Activated CD8-positive, alpha-beta T cell treated with anti-CD3 and anti-CD28 coated beads, Interleukin-2, amount 10 ng/mL, durations not matched to agents 7 days and 5 days (primary cell): ENCODE data around the gene FCHO2. TPM values are rescaled to one million over a fixed set of nuclear protein-coding genes. Genes with fewer than 3 reads are reported as not detected.
"Not testable (repeated sequence)": the region's sequence is repeated elsewhere in the genome, so short reads cannot be mapped to it uniquely, and the experiment has no call there.

Experiments
- ATAC-seq: fragments of 150-1000 bp; cut with Tn5 transposase; one replicate; pipeline ENCODE4 v1.10.0; 2021; ENCODE audit warnings: moderate library complexity
- CTCF ChIA-PET: fragments of 350-600 bp; sonication (Branson Sonifier 250); formaldehyde crosslinking; loops from one replicate; lab custom pipeline; 2021; ENCODE audit warnings: antibody characterized with exemption; lab: Charles Lee
- POLR2A ChIA-PET: fragments of 350-600 bp; sonication (Branson Sonifier 250); formaldehyde crosslinking; loops from one replicate; lab custom pipeline; 2021; ENCODE audit warnings: antibody characterized with exemption; lab: Charles Lee
- DNase-seq: peaks from one replicate; pipeline ENCODE4 v3.0.0-alpha.2; 2020
- H3K27ac Mint-ChIP-seq: one replicate; pipeline ENCODE4 v1.8.0; 2021; ENCODE audit warnings: mild to moderate bottlenecking, mixed read lengths
- H3K27me3 Mint-ChIP-seq: one replicate; pipeline ENCODE4 v1.8.0; 2021; ENCODE audit warnings: low read depth, mixed read lengths
- H3K36me3 Mint-ChIP-seq: one replicate; pipeline ENCODE4 v1.8.0; 2021; ENCODE audit warnings: low read depth, mixed read lengths
- H3K4me1 Mint-ChIP-seq: one replicate; pipeline ENCODE4 v1.8.0; 2021; ENCODE audit warnings: low read depth, mixed read lengths
- H3K4me3 Mint-ChIP-seq: one replicate; pipeline ENCODE4 v1.8.0; 2021; ENCODE audit warnings: mild to moderate bottlenecking, mixed read lengths
- H3K9me3 Mint-ChIP-seq: one replicate; pipeline ENCODE4 v1.8.0; 2022; ENCODE audit warnings: mixed read lengths; ENCODE audit not compliant: insufficient read depth
- total RNA-seq, 2 experiments: library from RNA; stranded (reverse); gene quantifications; one replicate each; pipeline ENCODE4 v1.2.3, GENCODE V29; 2021

Gene FCHO2
- total RNA-seq, 2 experiments from 2014 or later = 0.34 to 0.47 TPM

- ChIA-PET POLR2A (no interaction called here), CTCF (interaction anchor here (2.1 kb wide), 1 partner anchor 259 kb away, joined by 6 read pairs; no protein-coding TSS in a partner anchor)
- Mint-ChIP-seq H3K27me3 (peaks cover 46% of the 10 kb centered on the region), H3K36me3 (no peaks in the 10 kb centered on the region), H3K27ac (no peak overlapping the region), H3K9me3 (no peaks in the 10 kb centered on the region), H3K4me3 (no peak overlapping the region), H3K4me1 (peaks cover 16% of the 10 kb centered on the region)
- ATAC-seq (no peak), DNase-seq (no peak)
Measured at GRCh38 chr5:72957337-72957736, 1.5 kb downstream of the FCHO2 start.

GRCh38 chr5:72959257-72959656 lies 3.4 kb downstream of the FCHO2 start:
- peaks cover 40% of the 10 kb centered on the region for H3K27me3 Mint-ChIP-seq
- no peaks in the 10 kb centered on the region for H3K9me3 Mint-ChIP-seq
- ChIA-PET POLR2A (no interaction called here), CTCF (interaction anchor here (0.7 kb wide), 2 partner anchors 110 to 257 kb away, joined by 3 to 4 read pairs; no protein-coding TSS in a partner anchor)
- no peak overlapping the region for H3K27ac Mint-ChIP-seq
- H3K4me1 Mint-ChIP-seq = peaks cover 16% of the 10 kb centered on the region
- no peak overlapping the region for H3K4me3 Mint-ChIP-seq
- DNase-seq (no peak), ATAC-seq (no peak)
- no peaks in the 10 kb centered on the region for H3K36me3 Mint-ChIP-seq

GRCh38 chr5:72974481-72974880 lies 18.6 kb downstream of the FCHO2 start:
- peaks cover 14% of the 10 kb centered on the region for H3K27me3 Mint-ChIP-seq
- H3K4me3 Mint-ChIP-seq, H3K4me1 Mint-ChIP-seq, H3K27ac Mint-ChIP-seq, H3K36me3 Mint-ChIP-seq, ATAC-seq, POLR2A ChIA-PET, H3K9me3 Mint-ChIP-seq, CTCF ChIA-PET, DNase-seq: not testable (repeated sequence)

GRCh38 chr5:72976810-72977209 lies 21.0 kb downstream of the FCHO2 start:
- POLR2A ChIA-PET, H3K9me3 Mint-ChIP-seq, H3K27ac Mint-ChIP-seq, DNase-seq, H3K36me3 Mint-ChIP-seq, ATAC-seq, H3K4me3 Mint-ChIP-seq, H3K4me1 Mint-ChIP-seq, CTCF ChIA-PET: not testable (repeated sequence)
- H3K27me3 Mint-ChIP-seq = peaks cover 11% of the 10 kb centered on the region

DNA sequence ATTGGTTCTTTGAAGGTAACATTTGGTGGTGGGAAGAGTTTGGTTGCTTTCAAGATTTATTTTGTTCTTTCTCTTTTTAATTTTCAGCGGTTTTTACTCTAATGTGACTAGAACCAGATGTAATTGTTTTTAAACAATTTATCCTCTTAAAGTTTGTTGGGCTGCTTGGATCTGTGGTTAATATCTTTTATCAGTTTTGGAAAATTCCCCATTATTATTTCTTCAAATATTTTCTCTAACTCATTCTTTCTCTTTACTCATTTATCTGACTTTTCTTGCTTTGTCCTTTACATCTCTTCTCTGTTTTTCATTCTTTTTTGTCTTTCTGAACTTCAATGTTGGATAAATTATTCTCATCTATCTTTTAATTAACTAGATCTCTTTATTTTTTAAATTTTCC lies 29.9 kb downstream of the FCHO2 start:
- ChIA-PET CTCF (no interaction called here), POLR2A (no interaction called here)
- no peak overlapping the region for H3K4me3 Mint-ChIP-seq
- ATAC-seq (no peak), DNase-seq (no peak)
- peaks cover 2% of the 10 kb centered on the region for H3K27me3 Mint-ChIP-seq
- no peak overlapping the region for H3K27ac Mint-ChIP-seq
- no peaks in the 10 kb centered on the region for H3K4me1 Mint-ChIP-seq
- no peaks in the 10 kb centered on the region for H3K36me3 Mint-ChIP-seq
- H3K9me3 Mint-ChIP-seq = no peaks in the 10 kb centered on the region

- CTCF ChIA-PET = no interaction called here
- H3K9me3 Mint-ChIP-seq = no peaks in the 10 kb centered on the region
- POLR2A ChIA-PET = no interaction called here
- peaks cover 2% of the 10 kb centered on the region for H3K4me1 Mint-ChIP-seq
- no peak overlapping the region for H3K4me3 Mint-ChIP-seq
- peaks cover 8% of the 10 kb centered on the region for H3K27me3 Mint-ChIP-seq
- H3K27ac Mint-ChIP-seq = no peak overlapping the region
- DNase-seq (no peak), ATAC-seq (no peak)
- H3K36me3 Mint-ChIP-seq = no peaks in the 10 kb centered on the region
Measured at GRCh38 chr5:72988769-72989168, 32.9 kb downstream of the FCHO2 start.

- Mint-ChIP-seq H3K9me3 (no peaks in the 10 kb centered on the region), H3K4me1 (peaks cover 2% of the 10 kb centered on the region), H3K36me3 (no peaks in the 10 kb centered on the region), H3K4me3 (no peak overlapping the region), H3K27ac (no peak overlapping the region), H3K27me3 (peaks cover 9% of the 10 kb centered on the region)
- CTCF ChIA-PET = interaction anchor here (0.7 kb wide), 1 partner anchor 172 kb away, joined by 3 read pairs; no protein-coding TSS in a partner anchor
- ATAC-seq (peak; percentile 30), DNase-seq (no peak)
- POLR2A ChIA-PET = no interaction called here
Measured at GRCh38 chr5:72991394-72991793, 35.6 kb downstream of the FCHO2 start.

GRCh38 chr5:72994578-72994977 lies 38.7 kb downstream of the FCHO2 start:
- no peak for DNase-seq
- no peak for ATAC-seq
- ChIA-PET POLR2A (no interaction called here), CTCF (no interaction called here)
- Mint-ChIP-seq H3K9me3 (no peaks in the 10 kb centered on the region), H3K27me3 (peaks cover 9% of the 10 kb centered on the region), H3K4me3 (no peak overlapping the region), H3K36me3 (no peaks in the 10 kb centered on the region), H3K4me1 (peaks cover 2% of the 10 kb centered on the region), H3K27ac (no peak overlapping the region)

- Mint-ChIP-seq H3K4me3 (no peak overlapping the region), H3K27me3 (peaks cover 9% of the 10 kb centered on the region), H3K4me1 (no peaks in the 10 kb centered on the region), H3K9me3 (no peaks in the 10 kb centered on the region), H3K27ac (no peak overlapping the region), H3K36me3 (no peaks in the 10 kb centered on the region)
- DNase-seq (no peak), ATAC-seq (no peak)
- ChIA-PET POLR2A (no interaction called here), CTCF (no interaction called here)
Measured at GRCh38 chr5:72996632-72997031, 40.8 kb downstream of the FCHO2 start.

DNA sequence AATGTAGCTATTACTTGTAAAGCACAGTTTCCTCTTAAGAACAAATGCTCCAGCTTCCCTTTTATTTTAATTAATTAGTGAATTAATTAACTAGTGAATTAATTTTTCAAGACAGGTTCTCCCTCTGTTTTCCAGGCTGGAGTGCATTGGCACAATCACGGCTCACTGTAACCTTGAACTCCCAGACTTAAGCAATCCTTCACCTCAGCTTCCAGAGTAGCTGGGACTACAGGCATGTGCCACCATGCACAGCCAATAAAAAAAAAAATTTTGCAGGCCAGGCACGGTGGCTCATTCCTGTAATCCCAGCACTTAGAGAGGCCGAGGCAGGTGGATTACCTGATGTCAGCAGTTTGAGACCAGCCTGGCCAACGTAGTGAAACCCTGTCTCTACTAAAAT lies 44.1 kb downstream of the FCHO2 start:
- ChIA-PET CTCF (no interaction called here), POLR2A (no interaction called here)
- Mint-ChIP-seq H3K36me3 (no peaks in the 10 kb centered on the region), H3K9me3 (no peaks in the 10 kb centered on the region), H3K27me3 (no peaks in the 10 kb centered on the region), H3K4me3 (no peak overlapping the region), H3K4me1 (no peaks in the 10 kb centered on the region), H3K27ac (no peak overlapping the region)
- DNase-seq = no peak
- ATAC-seq = no peak

GRCh38 chr5:73005886-73006285 lies 50.0 kb downstream of the FCHO2 start:
- no peak for ATAC-seq
- Mint-ChIP-seq H3K27ac (no peak overlapping the region), H3K27me3 (no peaks in the 10 kb centered on the region), H3K36me3 (no peaks in the 10 kb centered on the region), H3K9me3 (no peaks in the 10 kb centered on the region), H3K4me3 (no peak overlapping the region), H3K4me1 (no peaks in the 10 kb centered on the region)
- no peak for DNase-seq
- ChIA-PET CTCF (no interaction called here), POLR2A (no interaction called here)

- Mint-ChIP-seq H3K27me3 (no peaks in the 10 kb centered on the region), H3K4me1 (no peaks in the 10 kb centered on the region), H3K4me3 (no peak overlapping the region), H3K27ac (no peak overlapping the region), H3K36me3 (no peaks in the 10 kb centered on the region), H3K9me3 (no peaks in the 10 kb centered on the region)
- DNase-seq = no peak
- CTCF ChIA-PET = no interaction called here
- POLR2A ChIA-PET = no interaction called here
- no peak for ATAC-seq
Measured at GRCh38 chr5:73007051-73007450, 51.2 kb downstream of the FCHO2 start.

DNA sequence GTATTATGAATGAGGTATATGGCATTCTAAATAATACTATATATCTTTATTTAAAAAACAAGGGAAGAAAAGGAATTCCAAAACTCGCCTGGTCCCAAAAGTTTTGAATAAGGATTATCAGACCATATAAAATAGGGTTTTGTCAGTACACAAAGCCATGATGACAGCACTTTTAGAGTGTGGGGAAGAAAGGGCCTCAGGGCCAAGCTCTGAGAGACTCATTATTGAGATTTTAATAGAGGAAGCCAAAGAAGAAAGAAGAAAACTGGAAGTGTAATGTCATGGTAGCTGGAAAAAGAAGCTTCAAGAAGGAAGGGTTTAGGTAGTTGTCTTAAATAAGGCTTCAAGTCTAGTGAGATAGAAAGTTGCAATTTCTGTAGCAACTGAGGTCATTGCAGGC lies 53.0 kb downstream of the FCHO2 start:
- DNase-seq (no peak), ATAC-seq (no peak)
- H3K27ac Mint-ChIP-seq = no peak overlapping the region
- ChIA-PET POLR2A (no interaction called here), CTCF (no interaction called here)
- H3K4me3 Mint-ChIP-seq = no peak overlapping the region
- H3K27me3 Mint-ChIP-seq = no peaks in the 10 kb centered on the region
- H3K9me3 Mint-ChIP-seq = no peaks in the 10 kb centered on the region
- no peaks in the 10 kb centered on the region for H3K4me1 Mint-ChIP-seq
- no peaks in the 10 kb centered on the region for H3K36me3 Mint-ChIP-seq
